Measurements from ENCODE around the gene PPP6R3. TPM values are rescaled to one million over a fixed set of nuclear protein-coding genes. Genes with fewer than 3 reads are reported as not detected.

PPP6R3 gene
- total and polyA plus RNA-seq, 12 donors = 40.2 to 180 (median 89.0) TPM

DNA sequence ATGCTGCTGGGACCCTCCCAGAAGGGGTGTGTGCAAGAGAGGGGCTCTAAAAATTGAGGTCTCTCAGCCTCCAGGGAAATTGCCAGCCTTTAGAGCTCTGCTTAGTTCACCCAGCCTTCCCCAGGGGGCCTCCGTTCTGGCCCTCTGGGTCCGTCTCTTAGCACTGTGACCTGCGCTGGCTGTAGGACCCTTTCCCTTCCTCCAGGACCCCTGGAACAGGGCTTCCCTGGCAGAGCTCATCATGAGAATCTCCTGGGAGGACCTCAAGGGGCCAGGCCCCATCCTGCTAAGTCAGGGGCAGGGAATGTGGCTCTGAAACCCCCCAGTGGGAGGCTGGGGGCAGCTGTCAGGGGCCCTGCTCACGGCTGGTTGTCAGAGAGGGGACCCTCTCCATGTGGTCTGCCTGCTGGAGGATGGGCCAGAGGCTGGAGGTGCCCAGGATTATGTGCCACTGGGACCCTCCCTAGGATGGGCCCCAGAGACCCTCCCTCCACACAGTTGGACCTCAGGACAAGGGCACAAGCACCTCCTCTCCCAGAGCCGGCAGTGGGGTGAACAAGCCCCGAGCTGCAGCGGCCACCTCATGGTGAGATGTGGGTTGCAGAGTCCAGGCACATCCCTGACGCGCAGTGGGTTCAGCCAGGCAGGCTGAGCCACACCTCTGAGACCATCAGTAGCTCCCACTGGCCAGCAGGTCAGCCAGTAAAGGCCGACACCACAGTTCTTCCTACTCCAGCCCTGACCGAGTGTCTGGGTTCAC is 196.6 kb downstream of the PPP6R3 start:
- Histone ChIP-seq H3K27me3 (peaks cover 14% of the 10 kb centered on the region), H3K27ac (no peak overlapping the region), H3K36me3 (replicated peaks in 1 of 2) (no peaks in the 10 kb centered on the region), H3K4me3 (no peak overlapping the region), H3K9me3 (replicated peaks in 1 of 3) (no peaks in the 10 kb centered on the region), H3K4me1 (replicated peaks in 1 of 2) (peaks cover 0 to 4% of the 10 kb centered on the region in 2 donors)
- intact Hi-C loops (cut with DNase I) = no loop called here
- 86 to 92% (median 90%) methylated on average over 2 to 11 of the region's 11 CpGs for WGBS, 4 donors
- no peak for TF ChIP-seq POLR2A (IDR thresholded peaks at IDR 0.05)
- TF ChIP-seq, protein P1, sequence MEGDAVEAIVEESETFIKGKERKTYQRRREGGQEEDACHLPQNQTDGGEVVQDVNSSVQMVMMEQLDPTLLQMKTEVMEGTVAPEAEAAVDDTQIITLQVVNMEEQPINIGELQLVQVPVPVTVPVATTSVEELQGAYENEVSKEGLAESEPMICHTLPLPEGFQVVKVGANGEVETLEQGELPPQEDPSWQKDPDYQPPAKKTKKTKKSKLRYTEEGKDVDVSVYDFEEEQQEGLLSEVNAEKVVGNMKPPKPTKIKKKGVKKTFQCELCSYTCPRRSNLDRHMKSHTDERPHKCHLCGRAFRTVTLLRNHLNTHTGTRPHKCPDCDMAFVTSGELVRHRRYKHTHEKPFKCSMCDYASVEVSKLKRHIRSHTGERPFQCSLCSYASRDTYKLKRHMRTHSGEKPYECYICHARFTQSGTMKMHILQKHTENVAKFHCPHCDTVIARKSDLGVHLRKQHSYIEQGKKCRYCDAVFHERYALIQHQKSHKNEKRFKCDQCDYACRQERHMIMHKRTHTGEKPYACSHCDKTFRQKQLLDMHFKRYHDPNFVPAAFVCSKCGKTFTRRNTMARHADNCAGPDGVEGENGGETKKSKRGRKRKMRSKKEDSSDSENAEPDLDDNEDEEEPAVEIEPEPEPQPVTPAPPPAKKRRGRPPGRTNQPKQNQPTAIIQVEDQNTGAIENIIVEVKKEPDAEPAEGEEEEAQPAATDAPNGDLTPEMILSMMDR (IDR thresholded peaks at IDR 0.05) = no peak
- no peak for DNase-seq

DNA sequence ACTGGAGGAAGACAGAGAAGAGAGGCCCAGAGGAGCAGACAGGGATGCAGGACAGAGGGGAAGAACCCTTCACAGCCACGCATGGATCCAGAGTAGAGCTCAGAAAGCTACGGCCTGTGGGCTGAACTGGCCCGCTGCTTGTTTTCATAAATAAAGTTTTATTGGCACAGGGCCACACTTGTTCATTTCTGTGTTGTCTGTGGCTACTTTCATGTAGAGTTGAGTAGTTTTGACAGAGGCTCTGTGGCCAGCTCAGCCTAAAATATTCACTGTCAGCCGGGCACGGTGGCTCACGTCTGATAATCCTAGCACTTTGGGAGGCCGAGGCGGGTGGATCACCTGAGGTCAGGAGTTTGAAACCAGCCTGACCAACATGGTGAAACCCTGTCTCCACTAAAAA is 197.5 kb downstream of the PPP6R3 start:
- 92 to 96% (median 95%) methylated on average over 6 to 8 of the region's 8 CpGs for WGBS, 4 donors
- intact Hi-C loops (cut with DNase I) = no loop called here

GRCh38 chr11:68658661-68659060 is 198.1 kb downstream of the PPP6R3 start:
- TF ChIP-seq, protein P1 (IDR thresholded peaks at IDR 0.05) = no peak
- no peak for TF ChIP-seq POLR2A (IDR thresholded peaks at IDR 0.05)
- H3K4me3 ChIP-seq = no peak overlapping the region
- intact Hi-C loops (cut with DNase I) = no loop called here
- DNase-seq = no peak
- H3K4me1 ChIP-seq (replicated peaks in 1 of 2) = peaks cover 0 to 4% of the 10 kb centered on the region in 2 donors
- WGBS, 4 donors = 79 to 86% (median 84%) methylated on average over 13 of the region's 13 CpGs
- H3K36me3 ChIP-seq (replicated peaks in 1 of 2) = no peaks in the 10 kb centered on the region
- H3K9me3 ChIP-seq (replicated peaks in 1 of 3) = no peaks in the 10 kb centered on the region
- H3K27me3 ChIP-seq = peaks cover 5% of the 10 kb centered on the region
- no peak overlapping the region for H3K27ac ChIP-seq

More for the DNA sequence above, 197.5 kb downstream of the PPP6R3 start:
- no peak overlapping the region for H3K27ac ChIP-seq
- H3K27me3 ChIP-seq = peaks cover 10% of the 10 kb centered on the region
- H3K9me3 ChIP-seq (replicated peaks in 1 of 3) = no peaks in the 10 kb centered on the region
- no peaks in the 10 kb centered on the region for H3K36me3 ChIP-seq (replicated peaks in 1 of 2)
- TF ChIP-seq, protein P1 (IDR thresholded peaks at IDR 0.05) = no peak
- no peak for TF ChIP-seq POLR2A (IDR thresholded peaks at IDR 0.05)
- peaks cover 0 to 4% of the 10 kb centered on the region in 2 donors for H3K4me1 ChIP-seq (replicated peaks in 1 of 2)
- H3K4me3 ChIP-seq = no peak overlapping the region
- DNase-seq = no peak

DNA sequence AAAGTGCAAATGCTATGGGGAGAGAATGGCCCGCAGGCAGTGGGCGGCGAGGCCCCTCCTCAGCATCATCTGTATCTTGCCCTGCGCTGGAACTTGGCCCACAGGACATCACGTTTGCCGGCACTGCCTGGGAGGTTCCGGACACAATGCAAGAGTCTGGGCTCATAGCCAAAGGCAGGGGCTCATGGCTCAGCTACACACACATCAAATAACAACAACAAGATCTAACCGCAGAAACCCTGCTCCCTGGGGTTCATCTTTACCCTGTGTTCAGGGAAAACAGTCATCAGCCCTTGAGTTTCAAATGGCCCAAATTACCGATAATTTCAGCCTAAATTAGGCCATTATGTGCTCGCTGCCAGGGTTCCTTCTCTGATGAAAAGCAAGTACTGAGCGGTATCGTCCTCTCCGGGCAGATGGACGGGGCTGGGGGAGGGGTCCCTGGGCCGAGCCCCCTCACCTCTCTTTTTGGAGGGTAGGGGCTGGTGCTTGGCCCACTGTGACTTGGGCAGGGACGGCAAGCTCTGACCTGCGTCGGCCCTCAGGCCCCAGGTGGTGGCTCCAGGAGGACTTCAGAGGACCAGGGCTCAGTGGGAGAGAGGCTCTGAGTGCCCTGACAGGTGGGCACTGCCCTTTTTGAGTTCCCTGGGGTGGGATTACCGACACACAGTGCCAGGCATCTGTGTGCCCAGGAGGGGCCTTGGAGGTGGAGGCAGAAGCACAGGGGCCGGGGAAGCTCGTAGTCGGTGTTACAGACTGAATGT is 198.8 kb downstream of the PPP6R3 start:
- intact Hi-C loops (cut with DNase I) = no loop called here
- Histone ChIP-seq H3K36me3 (replicated peaks in 1 of 2) (no peaks in the 10 kb centered on the region), H3K27me3 (peaks cover 4% of the 10 kb centered on the region), H3K4me3 (no peak overlapping the region), H3K9me3 (replicated peaks in 1 of 3) (no peaks in the 10 kb centered on the region), H3K27ac (peak overlapping the region in 1 of 5 donors; percentile 39), H3K4me1 (replicated peaks in 1 of 2) (peaks cover 0 to 4% of the 10 kb centered on the region in 2 donors)
- DNase-seq = peak; percentile 46 to 89 (median 80)
- TF ChIP-seq, protein P1 (IDR thresholded peaks at IDR 0.05) = no peak
- no peak for TF ChIP-seq POLR2A (IDR thresholded peaks at IDR 0.05)
- 46 to 55% (median 50%) methylated on average over 21 to 22 of the region's 22 CpGs for WGBS, 4 donors
